ENCODE results near the gene CLEC18C.
"Not testable (repeated sequence)": the region's sequence is repeated elsewhere in the genome, so short reads cannot be mapped to it uniquely, and the experiment has no call there.

The CLEC18C gene

DNA sequence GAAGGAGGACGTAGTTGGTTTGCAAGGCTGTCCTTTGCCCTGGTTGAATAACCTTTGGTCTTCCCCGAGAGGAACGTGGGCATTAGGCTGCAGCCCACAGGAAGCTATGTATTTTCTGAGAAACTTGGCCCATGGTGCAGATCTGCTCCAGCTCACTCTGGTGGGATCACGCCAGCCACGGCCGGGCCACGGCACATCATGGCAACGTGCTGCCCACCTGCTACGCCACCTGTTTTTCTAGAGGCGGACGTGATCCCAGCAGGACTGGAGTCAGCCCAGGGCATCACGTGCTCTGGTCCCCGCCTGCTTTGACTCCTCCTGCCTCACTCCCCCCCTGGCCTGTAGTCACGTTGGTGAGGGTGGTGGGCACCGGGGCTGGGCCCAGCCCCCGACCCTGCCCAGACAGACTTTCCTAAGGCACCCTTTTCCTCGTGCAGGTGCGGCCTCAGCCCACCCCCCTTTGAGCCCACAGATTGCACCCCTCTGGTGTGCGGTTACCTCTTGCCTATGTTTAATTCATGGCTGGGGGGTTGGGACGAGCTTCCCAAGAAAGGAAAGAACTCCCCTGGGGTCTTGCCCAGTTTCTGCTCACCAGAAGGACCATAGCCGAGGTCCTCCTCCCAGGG, at the start of gene CLEC18C:
Gene CLEC18C, plus strand, starts transcription at position 576 of the 626 bp plus-strand sequence. CDS start 492 bp downstream, outside the sequence.
- ATAC-seq, DNase-seq: not testable (repeated sequence)

DNA sequence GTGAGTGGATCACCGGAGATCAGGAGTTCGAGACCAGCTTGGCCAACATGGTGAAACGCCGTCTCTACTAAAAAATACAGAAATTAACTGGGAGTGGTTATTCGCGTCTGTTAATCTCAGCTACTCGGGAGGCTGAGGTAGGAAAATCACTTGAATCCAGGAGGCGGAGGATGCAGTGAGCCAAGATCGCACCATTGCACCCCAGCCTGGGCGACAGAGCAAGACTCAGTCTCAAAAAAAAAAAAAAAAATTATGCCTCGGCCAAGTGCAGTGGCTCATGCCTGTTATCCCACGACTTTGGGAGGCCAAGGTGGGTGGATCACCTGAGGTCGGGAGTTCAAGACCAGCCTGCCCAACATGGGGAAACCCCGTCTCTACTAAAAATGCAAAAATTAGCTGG, 49.8 kb upstream of the CLEC18C start:
- not testable (repeated sequence) for ATAC-seq, DNase-seq

DNA sequence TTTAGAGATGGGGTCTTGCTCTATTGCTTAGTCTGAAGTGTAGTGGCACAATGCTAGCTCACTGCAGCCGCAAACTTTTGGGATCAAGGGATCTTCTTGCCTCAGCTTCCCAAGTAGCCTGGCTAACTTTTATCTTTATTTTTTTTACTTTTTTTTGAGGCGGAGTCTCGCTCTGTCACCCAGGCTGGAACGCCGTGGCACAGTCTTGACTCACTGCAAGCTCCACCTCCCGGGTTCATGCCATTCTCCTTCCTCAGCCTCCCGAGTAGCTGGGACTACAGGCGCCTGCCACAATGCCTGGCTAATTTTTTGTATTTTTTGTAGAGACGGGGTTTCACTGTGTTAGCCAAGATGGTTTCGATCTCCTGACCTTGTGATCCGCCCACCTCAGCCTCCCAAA, 47.4 kb upstream of the CLEC18C start:
- not testable (repeated sequence) for DNase-seq, ATAC-seq

DNA sequence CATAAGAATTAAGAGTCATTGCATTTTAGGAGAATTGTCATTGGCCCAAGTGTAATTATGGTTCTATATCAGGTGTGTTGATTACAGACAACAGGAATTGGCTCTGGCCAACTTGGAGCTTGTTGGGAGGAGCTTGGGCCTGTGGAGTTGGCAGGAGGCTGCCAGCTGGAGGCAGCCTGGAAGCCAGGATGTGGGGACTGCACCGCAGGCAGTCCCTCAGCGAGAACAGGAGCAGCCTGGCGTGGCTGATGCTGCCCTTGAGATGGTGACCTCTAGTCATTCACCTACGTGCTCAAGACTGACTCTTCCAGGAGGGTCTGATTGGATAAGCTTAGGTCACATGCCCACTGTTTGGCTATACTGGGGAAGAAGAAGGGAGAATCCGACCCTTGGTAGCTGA, 45.9 kb upstream of the CLEC18C start:
- DNase-seq, ATAC-seq: not testable (repeated sequence)

DNA sequence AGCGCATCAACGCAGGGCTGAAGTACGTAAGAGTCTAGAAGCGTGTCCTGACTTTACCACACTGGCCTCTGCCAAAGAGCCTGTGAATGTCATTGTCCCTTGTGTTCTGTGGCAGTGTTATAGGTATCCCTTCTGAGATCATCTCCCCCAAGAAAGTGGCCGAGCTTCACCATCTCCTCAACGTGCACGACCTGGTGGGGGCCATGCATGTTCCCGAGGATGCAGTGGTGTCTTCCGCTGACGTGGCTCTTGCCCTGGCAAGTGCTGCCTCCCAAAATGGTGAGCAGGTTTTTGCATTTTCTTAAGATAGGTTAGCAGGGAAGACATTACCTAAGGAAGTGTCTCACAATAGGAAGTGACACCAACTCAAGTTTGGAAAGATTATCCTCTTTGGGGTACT, 44.7 kb upstream of the CLEC18C start:
- DNase-seq, ATAC-seq: not testable (repeated sequence)

DNA sequence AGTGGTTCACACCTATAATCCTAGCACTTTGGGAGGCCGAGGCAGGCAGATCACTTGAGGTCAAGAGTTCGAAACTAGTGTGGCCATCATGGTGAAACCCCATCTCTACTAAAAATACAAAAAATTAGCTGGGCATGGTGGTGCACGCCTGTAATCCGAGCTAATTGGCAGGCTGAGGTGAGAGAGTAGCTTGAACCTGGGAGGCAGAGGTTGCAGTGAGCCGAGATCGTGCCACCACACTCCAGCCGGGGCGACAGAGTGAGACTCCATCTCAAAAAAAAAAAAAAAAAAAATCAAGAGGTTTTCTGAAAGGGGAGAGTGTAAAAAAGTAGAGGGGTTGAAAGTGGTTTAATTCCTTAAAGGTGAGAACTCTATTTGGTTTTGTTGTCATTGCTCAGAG, 37.8 kb upstream of the CLEC18C start:
- not testable (repeated sequence) for ATAC-seq, DNase-seq

DNA sequence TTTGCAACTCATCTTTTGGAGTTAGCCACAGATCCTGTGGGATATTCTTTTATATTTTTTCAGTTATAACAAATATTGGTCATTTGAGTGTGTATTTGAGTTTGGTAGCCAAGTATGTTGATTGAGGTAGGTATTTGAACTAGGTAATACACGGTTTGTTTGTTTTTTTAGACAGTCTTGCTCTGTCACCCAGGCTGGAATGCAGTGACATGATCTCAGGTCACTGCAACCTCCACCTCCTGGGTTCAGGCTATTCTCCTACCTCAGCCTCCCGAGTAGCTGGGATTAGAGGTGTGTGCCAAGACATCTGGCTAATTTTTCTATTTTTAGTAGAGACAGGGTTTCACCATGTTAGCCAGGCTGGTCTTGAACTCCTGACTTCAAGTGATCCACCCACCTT, 37.0 kb upstream of the CLEC18C start:
- not testable (repeated sequence) for DNase-seq

DNA sequence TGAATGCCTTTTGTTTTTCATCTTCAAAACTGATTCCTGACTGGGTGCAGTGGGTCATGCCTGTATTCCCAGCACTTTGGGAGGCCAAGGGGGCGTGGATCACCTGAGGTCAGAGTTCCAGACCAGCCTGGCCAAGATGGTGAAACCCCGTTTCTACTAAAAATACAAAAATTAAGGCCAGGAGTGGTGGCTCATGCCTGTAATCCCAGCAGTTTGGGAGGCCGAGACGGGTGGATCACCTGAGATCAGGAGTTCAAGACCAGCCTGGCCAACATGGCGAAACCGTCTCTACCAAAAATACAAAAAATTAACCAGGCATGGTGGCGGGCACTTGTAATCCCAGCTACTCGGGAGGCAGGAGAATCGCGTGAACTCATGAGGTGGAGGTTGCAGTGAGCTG, 30.8 kb upstream of the CLEC18C start:
- not testable (repeated sequence) for ATAC-seq

More for the DNA sequence above, 37.0 kb upstream of the CLEC18C start:
- ATAC-seq: not testable (repeated sequence)

DNA sequence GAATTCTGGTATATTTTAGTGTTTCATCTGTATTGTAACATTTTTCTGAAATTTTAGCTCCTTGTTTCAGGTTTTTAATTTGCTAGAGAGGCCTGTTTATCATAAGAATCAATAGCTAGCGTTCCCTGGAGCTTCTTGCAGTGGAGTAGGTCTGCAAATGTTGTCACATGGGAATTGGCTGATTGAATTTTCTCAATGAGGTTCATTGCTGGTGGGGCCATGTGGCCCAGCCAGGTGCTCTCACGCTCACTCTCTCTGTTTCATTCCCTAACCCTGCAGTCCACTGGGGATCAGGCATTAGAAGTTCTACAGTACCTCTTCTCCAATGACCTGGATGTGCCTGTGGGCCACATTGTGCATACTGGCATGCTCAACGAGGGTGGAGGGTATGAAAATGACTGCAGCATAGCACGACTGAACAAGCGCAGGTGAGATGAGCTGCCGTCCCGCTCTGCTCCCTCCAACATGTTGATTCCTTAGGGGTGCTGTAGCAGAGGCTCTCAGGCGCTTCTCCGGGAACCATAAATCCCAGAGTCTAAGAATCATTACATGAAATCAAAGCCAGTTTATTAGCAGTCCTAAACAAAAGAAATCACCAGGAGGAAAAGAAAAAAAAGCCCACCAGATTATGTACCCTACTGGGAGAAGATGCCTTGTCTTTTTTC, 30.2 kb upstream of the CLEC18C start:
- DNase-seq, ATAC-seq: not testable (repeated sequence)

More for the DNA sequence above, 30.8 kb upstream of the CLEC18C start:
- not testable (repeated sequence) for DNase-seq

DNA sequence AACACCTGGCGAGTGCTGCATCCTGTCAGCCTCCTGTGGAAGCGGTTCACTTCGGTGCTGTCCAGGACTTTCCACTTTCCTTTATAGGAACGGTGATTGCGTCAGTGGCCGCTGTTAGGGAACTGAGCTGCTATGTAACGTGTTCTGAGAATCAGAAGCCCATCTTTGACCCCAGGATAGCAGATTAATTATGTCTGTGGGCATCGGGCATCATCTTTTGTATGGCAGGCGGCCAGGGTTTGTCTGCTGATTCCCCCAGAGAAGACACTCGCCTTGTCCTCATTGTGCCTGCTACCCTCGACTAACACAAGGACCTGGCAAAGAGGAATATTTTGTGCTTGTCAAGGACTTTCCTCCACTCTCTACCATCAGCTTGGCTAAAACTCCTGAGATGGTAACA, 25.7 kb upstream of the CLEC18C start:
- not testable (repeated sequence) for DNase-seq

DNA sequence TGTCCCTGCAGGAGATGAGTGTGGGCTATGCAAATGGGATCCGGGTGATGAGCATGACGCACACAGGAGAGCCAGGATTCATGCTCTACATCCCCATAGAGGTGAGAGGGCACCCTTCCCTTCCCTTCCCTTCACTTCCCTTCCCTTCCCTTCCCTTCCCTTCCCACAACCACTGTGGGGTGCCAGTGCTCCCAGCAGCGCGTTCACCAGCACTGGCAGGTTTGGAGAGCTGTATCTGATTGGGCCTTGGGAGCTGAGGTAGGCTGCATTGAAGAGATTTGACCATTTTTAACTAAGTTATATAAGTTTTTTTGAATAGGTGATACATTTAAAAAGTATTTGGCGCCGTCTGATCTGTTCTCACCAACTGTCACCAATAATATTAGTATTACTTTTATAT, 25.1 kb upstream of the CLEC18C start:
- not testable (repeated sequence) for DNase-seq

More for the DNA sequence above, 25.7 kb upstream of the CLEC18C start:
- not testable (repeated sequence) for ATAC-seq

DNA sequence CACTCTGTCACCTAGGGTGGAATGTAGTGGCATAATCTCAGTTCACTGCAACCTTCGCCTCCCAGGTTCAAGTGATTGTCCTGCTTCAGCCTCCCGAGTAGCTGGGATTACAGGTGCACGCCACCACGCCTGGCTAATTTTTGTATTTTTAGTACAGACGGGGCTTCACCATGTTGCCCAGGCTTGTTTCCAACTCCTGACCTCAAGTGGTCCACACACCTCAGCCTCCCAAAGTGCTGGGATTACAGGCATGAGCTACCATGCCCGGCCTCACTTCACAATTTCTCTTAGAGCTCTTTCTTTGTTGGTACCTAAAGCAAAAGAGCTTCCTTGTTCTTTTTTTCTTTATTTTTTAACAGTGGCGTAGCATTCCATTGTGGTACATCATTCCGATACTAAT, 24.3 kb upstream of the CLEC18C start:
- not testable (repeated sequence) for DNase-seq, ATAC-seq

More for the DNA sequence above, 25.1 kb upstream of the CLEC18C start:
- not testable (repeated sequence) for ATAC-seq

DNA sequence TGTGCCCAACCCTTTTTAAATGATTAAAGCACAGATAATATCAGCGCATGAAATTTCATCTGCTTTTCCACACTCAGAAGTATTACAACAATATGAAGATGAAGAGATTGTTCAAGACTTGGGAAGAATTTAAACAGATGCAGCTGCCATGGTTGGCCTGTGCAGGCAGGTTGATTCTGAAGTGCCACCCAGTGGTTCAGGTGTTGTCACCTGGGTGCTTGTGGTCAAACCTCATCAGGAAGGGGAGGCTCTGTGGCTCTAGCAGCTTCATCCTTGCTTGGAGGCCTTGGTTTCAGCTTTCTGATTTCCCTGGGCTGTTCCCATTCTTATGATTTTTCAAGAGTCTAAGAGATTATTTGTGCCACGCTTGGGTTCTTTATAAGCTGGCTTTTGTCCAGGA, 22.2 kb upstream of the CLEC18C start:
- ATAC-seq (no peak), DNase-seq (no peak)

DNA sequence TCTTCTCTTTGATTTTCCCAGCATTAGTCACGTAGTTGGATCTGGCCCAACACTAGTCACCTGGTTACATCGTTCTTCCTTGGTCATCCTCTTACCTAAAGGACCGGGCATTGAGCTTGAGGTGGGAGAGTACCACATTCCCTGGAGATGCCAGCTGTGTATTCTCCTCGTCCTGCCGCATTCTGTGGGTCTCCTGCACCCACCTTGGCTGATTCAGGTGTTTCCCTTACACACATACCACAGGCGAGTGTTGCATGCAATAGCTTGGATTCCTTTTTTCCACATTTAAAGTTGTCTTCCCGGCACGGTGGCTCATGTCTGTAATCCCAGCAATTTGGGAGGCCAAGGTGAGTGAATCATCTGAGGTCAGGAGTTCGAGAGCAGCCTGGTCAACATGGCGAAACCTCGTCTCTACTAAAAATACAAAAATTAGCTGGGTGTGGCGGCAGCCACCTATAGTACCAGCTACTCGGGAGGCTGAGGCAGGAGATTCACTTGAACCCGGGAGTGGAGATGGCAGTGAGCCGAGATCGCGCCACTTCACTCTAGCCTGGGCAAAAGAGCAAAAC, 21.6 kb upstream of the CLEC18C start:
- DNase-seq: no peak
- no peak for ATAC-seq

DNA sequence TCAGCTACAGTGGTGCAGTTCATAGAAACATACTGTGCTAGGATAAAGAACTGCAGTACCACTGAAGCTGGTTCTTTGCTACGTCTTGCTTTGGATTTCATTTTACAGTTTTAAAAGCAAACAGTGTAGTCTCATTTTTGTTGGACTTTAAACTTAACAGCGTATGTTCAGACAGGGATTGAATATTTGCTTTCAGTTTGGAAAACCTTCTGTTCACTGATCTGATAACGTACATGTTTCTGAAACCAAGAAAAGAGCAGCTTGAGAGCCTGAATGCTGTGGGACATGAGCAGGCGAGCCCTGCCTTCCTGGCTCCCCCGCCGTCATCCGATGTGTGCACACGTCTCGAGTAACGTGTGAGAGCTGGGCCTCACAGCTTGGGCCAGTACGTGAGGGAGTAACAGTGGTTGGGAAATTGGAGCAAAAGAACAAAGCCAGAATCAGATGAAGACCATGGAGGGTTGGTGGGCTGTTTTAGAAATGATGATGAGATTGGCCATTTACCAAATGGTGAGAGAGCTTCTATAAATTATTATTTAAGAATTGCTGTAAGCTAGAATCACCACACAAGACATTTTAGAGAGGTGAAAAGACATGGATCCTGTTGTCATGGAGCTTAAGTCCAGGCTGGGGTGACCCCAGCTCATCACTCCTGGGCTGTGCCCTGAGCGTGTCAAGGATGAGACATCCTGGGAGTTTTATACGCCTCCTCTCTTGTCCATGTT, 20.8 kb upstream of the CLEC18C start:
- DNase-seq: no peak
- no peak for ATAC-seq

DNA sequence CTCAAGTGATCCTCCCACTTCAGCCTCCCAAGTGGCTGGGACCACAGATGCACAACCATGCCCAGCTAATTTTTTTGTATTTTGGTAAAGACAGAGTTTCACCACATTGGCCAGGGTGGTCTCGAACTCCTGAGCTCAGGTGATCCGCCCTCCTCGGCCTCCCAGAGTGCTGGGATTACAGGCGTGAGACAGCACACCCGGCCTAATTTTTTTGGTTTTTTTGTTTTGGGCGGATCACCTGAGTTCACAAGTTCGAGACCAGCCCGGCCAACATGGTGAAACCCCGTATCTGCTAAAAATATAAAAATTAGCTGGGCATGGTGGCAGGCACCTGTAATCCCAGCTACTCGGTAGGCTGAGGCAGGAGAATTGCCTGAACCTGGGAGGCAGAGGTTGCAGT, 18.9 kb upstream of the CLEC18C start:
- not testable (repeated sequence) for ATAC-seq

DNA sequence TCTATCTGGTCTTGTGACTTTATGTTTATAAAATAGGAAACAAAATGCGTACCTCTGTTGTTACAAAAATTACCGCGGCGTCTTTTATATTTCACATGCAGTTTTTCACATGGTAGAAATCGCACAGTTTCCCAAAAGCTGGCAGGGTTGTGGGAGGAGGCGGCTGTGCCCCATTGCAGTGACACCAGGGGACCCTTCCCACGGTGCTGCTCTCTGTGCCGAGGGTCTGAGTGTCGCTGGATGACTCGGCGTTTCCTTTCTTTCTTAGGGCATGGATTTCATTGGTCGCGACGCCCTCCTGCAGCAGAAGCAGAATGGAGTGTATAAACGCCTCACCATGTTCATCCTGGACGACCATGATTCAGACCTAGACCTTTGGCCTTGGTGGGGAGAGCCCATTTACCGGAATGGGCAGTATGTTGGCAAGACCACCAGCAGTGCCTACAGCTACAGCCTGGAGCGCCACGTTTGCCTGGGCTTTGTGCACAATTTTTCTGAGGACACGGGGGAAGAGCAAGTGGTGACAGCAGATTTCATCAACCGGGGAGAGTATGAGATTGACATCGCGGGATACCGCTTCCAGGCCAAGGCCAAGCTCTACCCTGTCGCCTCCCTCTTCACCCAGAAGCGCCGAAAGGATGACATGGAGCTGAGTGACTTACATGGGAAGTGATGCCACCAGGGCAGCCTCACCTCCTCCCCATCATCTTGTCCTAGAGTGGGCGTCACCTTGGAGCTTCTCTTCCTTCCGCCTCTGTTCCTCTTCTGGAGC, 17.2 kb upstream of the CLEC18C start:
- DNase-seq: no peak

More for the DNA sequence above, 18.9 kb upstream of the CLEC18C start:
- not testable (repeated sequence) for DNase-seq

DNA sequence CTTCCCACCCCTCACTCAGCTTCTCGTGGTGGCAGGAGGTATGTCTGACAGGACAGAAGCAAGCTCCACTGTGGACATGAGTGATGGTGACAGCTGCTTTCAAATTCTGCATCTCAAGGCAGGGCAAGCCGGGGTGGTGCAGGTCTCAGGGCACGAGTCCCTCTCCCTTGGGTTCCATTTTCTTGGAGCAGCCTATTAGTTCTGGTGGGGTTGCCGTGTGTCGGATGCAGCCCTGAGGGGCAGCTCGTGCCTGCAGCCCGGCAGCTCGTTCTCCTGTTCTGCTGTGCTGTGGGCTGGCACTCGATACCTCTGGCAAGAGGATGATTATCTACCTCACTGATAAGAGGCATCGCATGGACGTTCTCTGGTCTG, 16.5 kb upstream of the CLEC18C start:
- ATAC-seq: no peak

More for the DNA sequence above, 17.2 kb upstream of the CLEC18C start:
- ATAC-seq: no peak

DNA sequence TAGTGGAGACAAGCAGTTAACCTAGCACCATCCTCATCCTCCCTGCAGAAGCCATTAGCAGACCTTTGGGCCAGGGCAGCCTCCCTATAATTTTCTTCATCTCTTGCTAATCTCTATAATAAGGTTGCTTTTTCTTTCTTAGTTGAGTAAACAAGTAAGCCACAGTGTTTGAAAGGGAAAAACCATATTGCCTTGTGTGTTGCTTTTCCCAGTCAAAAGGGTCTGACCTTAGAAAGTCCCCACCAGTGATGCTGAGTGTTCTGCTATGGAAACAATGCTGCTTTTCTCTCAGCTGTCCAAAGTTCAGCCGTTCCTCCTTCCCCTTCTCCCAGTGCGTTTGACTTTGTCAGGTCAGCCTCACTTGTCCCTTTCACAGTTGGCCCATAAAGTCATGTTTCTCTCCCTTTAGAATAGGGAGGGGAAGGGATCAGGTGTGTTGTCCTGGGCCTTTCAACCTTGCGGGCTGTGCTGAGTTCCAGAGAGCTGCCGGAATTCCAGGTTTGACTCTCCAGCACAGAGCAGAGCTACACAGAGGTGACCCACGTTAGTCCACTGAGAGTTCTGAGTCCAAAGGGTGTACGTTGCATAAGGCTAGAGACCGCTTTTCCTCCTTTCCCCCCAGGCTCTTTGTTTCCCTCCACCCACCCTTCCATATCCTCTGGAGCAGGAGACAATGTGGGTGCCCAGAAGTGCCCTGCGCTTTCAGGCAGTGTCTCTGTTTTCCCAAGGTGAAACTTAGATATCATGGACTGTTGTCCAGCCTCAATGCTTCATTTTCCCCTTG, 15.9 kb upstream of the CLEC18C start:
- DNase-seq: no peak
- ATAC-seq: no peak

More for the DNA sequence above, 16.5 kb upstream of the CLEC18C start:
- DNase-seq: no peak

DNA sequence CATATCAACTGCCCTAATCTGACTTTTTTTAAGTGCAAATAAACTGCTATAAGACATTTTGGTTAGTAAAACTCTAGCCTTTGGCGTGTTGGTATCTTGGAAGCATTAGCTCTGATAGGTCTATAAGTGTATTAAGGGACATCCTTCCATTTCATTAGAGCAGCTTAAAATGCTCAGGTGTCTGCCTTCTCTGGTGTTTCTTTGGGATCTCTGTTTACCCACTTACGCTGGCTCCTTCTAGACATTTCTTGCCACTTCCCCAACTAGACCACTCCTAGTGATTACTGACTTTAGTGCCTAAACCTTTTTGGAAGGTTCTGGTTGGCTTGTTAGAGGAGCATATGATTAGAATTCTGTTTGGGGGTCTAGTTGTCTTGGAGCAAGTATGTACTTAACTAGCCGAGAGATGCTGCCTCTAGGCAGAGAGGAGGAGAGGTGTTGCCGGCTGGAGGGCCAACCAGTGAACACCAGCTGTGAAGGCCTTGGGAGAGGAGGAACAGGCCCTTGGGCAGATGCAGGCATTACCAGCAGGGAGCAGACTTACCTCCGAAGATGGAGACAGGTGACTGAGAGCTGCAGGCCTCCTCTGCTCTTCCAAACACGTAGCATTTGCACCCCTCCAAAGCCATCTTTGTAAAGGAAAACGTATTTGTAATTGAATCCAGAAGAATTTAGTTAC, 15.2 kb upstream of the CLEC18C start:
- ATAC-seq: no peak
- no peak for DNase-seq

Data from stimulated activated naive CD8-positive, alpha-beta T cell treated with anti-CD3 and anti-CD28 coated beads, Interleukin-15, Interleukin-2, amounts not matched to agents 100 U/mL and 50 U/mL, for 24 hours (primary cell).